ENCODE results near the gene PTPA.

Gene PTPA

DNA sequence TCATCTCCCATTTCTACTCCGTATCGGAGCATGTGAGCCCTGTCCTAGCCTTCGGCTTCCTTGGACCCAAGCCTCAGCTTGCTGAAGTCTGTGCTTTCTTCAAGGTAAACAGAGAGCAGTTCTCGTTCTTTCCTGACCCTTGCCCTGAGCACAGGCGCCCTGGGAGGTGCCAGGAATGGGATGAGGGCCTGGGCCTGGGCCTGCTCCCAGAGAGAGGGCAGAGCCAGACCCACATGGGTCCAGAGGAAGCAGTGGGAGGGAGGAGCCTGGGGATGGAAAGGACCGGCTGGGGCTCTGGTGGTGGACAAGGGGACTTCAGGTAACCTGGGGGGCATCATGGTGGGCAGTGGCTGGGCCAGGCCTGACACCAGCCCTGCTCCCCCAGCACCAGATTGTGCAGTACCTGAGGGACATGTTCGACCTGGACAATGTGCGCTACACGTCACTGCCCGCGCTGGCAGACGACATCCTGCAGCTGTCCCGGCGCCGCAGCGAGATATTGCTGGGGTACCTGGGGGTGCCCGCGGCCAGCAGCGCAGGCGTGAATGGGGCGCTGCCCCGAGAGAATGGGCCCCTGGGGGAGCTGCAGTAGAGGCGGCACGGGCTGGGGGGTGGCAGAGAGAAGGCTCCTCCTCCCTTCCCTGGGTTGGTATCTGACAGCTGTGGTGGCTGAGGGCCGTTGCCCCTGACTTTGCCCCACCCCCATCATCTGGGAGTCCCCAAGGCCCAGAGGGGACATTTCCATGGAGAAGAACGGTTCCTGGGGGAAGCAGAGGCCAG lies 41.2 kb upstream of the PTPA start:
- H3K27ac ChIP-seq = peak overlapping the region; percentile 21
- TF ChIP-seq, protein P1, sequence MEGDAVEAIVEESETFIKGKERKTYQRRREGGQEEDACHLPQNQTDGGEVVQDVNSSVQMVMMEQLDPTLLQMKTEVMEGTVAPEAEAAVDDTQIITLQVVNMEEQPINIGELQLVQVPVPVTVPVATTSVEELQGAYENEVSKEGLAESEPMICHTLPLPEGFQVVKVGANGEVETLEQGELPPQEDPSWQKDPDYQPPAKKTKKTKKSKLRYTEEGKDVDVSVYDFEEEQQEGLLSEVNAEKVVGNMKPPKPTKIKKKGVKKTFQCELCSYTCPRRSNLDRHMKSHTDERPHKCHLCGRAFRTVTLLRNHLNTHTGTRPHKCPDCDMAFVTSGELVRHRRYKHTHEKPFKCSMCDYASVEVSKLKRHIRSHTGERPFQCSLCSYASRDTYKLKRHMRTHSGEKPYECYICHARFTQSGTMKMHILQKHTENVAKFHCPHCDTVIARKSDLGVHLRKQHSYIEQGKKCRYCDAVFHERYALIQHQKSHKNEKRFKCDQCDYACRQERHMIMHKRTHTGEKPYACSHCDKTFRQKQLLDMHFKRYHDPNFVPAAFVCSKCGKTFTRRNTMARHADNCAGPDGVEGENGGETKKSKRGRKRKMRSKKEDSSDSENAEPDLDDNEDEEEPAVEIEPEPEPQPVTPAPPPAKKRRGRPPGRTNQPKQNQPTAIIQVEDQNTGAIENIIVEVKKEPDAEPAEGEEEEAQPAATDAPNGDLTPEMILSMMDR (conservative IDR thresholded peaks at IDR 0.05; ENCODE audit: low read depth) = no peak
- ChIA-PET POLR2A (ENCODE audit: low non-redundant PET) (interaction anchor here (1.0 kb wide), 1 partner anchor 11 kb away, joined by 3 read pairs; the partner anchor contains the start of gene DOLPP1), CTCF (interaction anchor here (0.7 to 1.1 kb wide), 2 partner anchors 10 to 105 kb away, joined by 3 to 6 read pairs; no protein-coding TSS in a partner anchor)
- no peak for DNase-seq (ENCODE audit: low spot score)

GRCh38 chr9:129070696-129071525 lies 40.3 kb upstream of the PTPA start:
- POLR2A ChIA-PET (ENCODE audit: low non-redundant PET) = interaction anchor here (1.0 kb wide), 1 partner anchor 10 kb away, joined by 3 read pairs; the partner anchor contains the start of gene DOLPP1
- no peak for DNase-seq (ENCODE audit: low spot score)
- H3K27ac ChIP-seq = peak overlapping the region; percentile 21
- TF ChIP-seq, protein P1 (conservative IDR thresholded peaks at IDR 0.05; ENCODE audit: low read depth) = no peak
- CTCF ChIA-PET = interaction anchor here (0.7 kb wide), 1 partner anchor 9 kb away, joined by 3 read pairs; no protein-coding TSS in a partner anchor

DNA sequence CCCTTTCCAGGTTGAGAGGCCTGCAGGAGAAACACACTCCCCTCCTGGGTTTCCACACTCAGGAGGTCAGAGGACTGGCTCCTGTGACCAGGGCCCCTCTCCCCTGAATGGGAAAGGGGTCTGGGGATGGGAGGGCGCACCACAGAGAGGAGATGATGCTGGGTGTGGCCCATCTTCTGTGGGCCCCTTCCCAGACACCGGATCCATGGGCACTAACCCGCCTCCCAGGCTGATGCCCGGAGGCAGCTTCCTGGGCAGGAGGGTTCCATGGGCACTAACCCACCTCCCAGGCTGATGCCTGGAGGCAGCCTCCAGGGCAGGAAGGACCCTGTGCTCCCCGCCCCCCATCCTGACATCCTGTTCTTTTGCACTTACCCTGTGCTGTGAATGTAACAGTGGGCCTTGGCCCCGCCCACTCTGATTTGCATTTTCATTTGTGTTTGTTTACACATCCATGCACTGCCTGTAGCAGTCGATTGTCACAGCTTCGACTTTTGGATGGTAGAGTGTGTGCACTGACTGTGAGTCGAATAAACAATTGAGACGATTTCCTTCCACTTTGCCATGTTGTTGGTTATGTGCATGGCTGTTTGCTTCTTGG lies 39.6 kb upstream of the PTPA start:
- H3K27ac ChIP-seq = peak overlapping the region; percentile 21
- POLR2A ChIA-PET (ENCODE audit: low non-redundant PET) = no interaction called here
- CTCF ChIA-PET = interaction anchor here (0.7 kb wide), 1 partner anchor 23 kb away, joined by 5 read pairs; no protein-coding TSS in a partner anchor
- DNase-seq (ENCODE audit: low spot score) = no peak
- TF ChIP-seq, protein P1 (conservative IDR thresholded peaks at IDR 0.05; ENCODE audit: low read depth) = no peak

GRCh38 chr9:129072171-129072570 lies 39.0 kb upstream of the PTPA start:
- no peak for DNase-seq (ENCODE audit: low spot score)
- H3K27ac ChIP-seq = peak overlapping the region; percentile 1; the same call in 1 of the 2 replicates
- TF ChIP-seq, protein P1 (conservative IDR thresholded peaks at IDR 0.05; ENCODE audit: low read depth) = no peak
- ChIA-PET CTCF (interaction anchor here (0.6 to 0.7 kb wide), 2 partner anchors 22 to 31 kb away, joined by 3 to 5 read pairs; no protein-coding TSS in a partner anchor), POLR2A (ENCODE audit: low non-redundant PET) (no interaction called here)

- TF ChIP-seq, protein P1 (conservative IDR thresholded peaks at IDR 0.05; ENCODE audit: low read depth) = no peak
- ChIA-PET CTCF (interaction anchor here (0.7 kb wide), 1 partner anchor 45 kb away, joined by 3 read pairs; no protein-coding TSS in a partner anchor), POLR2A (ENCODE audit: low non-redundant PET) (no interaction called here)
- DNase-seq (ENCODE audit: low spot score) = no peak
- H3K27ac ChIP-seq = peak overlapping the region; percentile 1; the same call in 1 of the 2 replicates
Observed at GRCh38 chr9:129073404-129073803, 37.8 kb upstream of the PTPA start.

- no peak overlapping the region for H3K27ac ChIP-seq
- DNase-seq (ENCODE audit: low spot score) = no peak
- TF ChIP-seq, protein P1 (conservative IDR thresholded peaks at IDR 0.05; ENCODE audit: low read depth) = no peak
- CTCF ChIA-PET = interaction anchor here (0.7 kb wide), 2 partner anchors 29 to 44 kb away, joined by 3 read pairs; no protein-coding TSS in a partner anchor
- POLR2A ChIA-PET (ENCODE audit: low non-redundant PET) = no interaction called here
Observed at GRCh38 chr9:129074106-129074505, 37.1 kb upstream of the PTPA start.
